SK-N-SH (cell line): ENCODE data around the gene SPINT3. TPM values are rescaled to one million over a fixed set of nuclear protein-coding genes. Genes with fewer than 3 reads are reported as not detected.

Experiments used
- CTCF ChIA-PET: fragments of 300-600, 350-600 bp; formaldehyde crosslinking; extraction: SDS; loops from one replicate; lab custom pipeline; 2021; lab: Yijun Ruan, JAX
- POLR2A ChIA-PET: fragments of 350-600 bp; sonication (Branson Sonifier 250); formaldehyde crosslinking; extraction: SDS; loops from one replicate; lab custom pipeline; 2020; ENCODE audit warnings: antibody characterized with exemption, inconsistent platforms; lab: Yijun Ruan, JAX
- DNase-seq: peaks from one replicate; pipeline ENCODE4 v3.0.0; 2012
- H2AFZ ChIP-seq: fragments of 200-600 bp; sonication (generic); 2 replicates; pipeline ENCODE4 v1.8.1; 2016; ENCODE audit warnings: antibody characterized with exemption, mild to moderate bottlenecking, low read depth
- H3F3A ChIP-seq: fragments of 200-600 bp; sonication (generic); replicated peaks from 2 replicates; pipeline ENCODE3; 2016; ENCODE audit warnings: antibody characterized with exemption, mild to moderate bottlenecking; ENCODE audit not compliant: insufficient read depth
- H3K27ac ChIP-seq, 2 experiments: fragments of 200-500 bp in 1 of 2; fragments of 200-600 bp in 1 of 2; sonication (Bioruptor generic) in 1 of 2; sonication (generic), shearing (Covaris generic) in 1 of 2; 2 replicates each; pipeline versions ENCODE4 v1.5.1 to v1.6.1; 2014 to 2016; ENCODE audit warnings: low read depth in 2 of 2, inconsistent platforms in 1 of 2, low read length in 1 of 2, mild to moderate bottlenecking in 1 of 2, mixed read lengths in 1 of 2
- H3K27me3 ChIP-seq: fragments of 200-600 bp; sonication (generic), shearing (Covaris generic); 2 replicates; pipeline ENCODE4 v1.6.1; 2016; ENCODE audit warnings: mixed run types; ENCODE audit not compliant: insufficient read depth
- H3K36me3 ChIP-seq, 2 experiments: fragments of 200-500 bp in 1 of 2; fragments of 200-600 bp in 1 of 2; sonication (Bioruptor generic) in 1 of 2; sonication (generic) in 1 of 2; replicated peaks in 1 of 2; 2 replicates each; pipeline versions ENCODE3 to v1.5.1; 2014 to 2016; ENCODE audit warnings: low read length in 1 of 2, mild to moderate bottlenecking in 1 of 2; ENCODE audit not compliant: insufficient read depth in 2 of 2, control insufficient read depth in 1 of 2
- H3K4me1 ChIP-seq, 2 experiments: fragments of 200-500 bp in 1 of 2; fragments of 200-600 bp in 1 of 2; sonication (Bioruptor generic) in 1 of 2; sonication (generic), shearing (Covaris generic) in 1 of 2; 2 replicates each; pipeline versions ENCODE4 v1.5.1 to v1.6.1; 2014 to 2016; ENCODE audit warnings: low read depth in 1 of 2, low read length in 1 of 2, mixed run types in 1 of 2; ENCODE audit not compliant: insufficient read depth in 2 of 2, control insufficient read depth in 1 of 2
- H3K4me2 ChIP-seq: fragments of 200-600 bp; sonication (generic), shearing (Covaris generic); 2 replicates; pipeline ENCODE4 v1.6.1; 2017; ENCODE audit warnings: mixed run types
- H3K4me3 ChIP-seq, 2 experiments: fragments of 200-500 bp in 1 of 2; fragments of 200-600 bp in 1 of 2; sonication (Bioruptor generic) in 1 of 2; sonication (generic), shearing (Covaris generic) in 1 of 2; 2 replicates each; pipeline versions ENCODE4 v1.5.1 to v1.8.1; 2014 to 2016; ENCODE audit warnings: low read depth in 2 of 2, inconsistent platforms in 1 of 2, low read length in 1 of 2, mild to moderate bottlenecking in 1 of 2, mixed read lengths in 1 of 2, moderate library complexity in 1 of 2
- H3K79me2 ChIP-seq: fragments of 200-600 bp; sonication (generic); 2 replicates; pipeline ENCODE4 v1.8.1; 2017; ENCODE audit warnings: mild to moderate bottlenecking; ENCODE audit not compliant: insufficient read depth
- H3K9ac ChIP-seq: fragments of 200-600 bp; sonication (generic); 2 replicates; pipeline ENCODE4 v1.6.1; 2017; ENCODE audit warnings: mixed run types
- H3K9me2 ChIP-seq: fragments of 200-600 bp; sonication (generic); 2 replicates; pipeline ENCODE4 v1.6.1; 2017; ENCODE audit warnings: mixed run types
- H3K9me3 ChIP-seq: fragments of 200-600 bp; sonication (generic); 2 replicates; pipeline ENCODE4 v1.6.1; 2017; ENCODE audit warnings: mixed run types, mild to moderate bottlenecking, moderate library complexity
- H4K20me1 ChIP-seq: fragments of 200-600 bp; sonication (generic); 2 replicates; pipeline ENCODE4 v1.6.1; 2017; ENCODE audit warnings: mild to moderate bottlenecking, mixed run types; ENCODE audit not compliant: insufficient read depth
- CTCF ChIP-seq: fragments of 200-600 bp; sonication (generic); IDR thresholded peaks from 2 replicates; pipeline ENCODE4 v1.6.1; 2017; ENCODE audit warnings: antibody characterized with exemption, mild to moderate bottlenecking, moderate library complexity
- ELF1 ChIP-seq: IDR thresholded peaks from 2 replicates; pipeline ENCODE4 v1.4.0; 2012
- EP300 ChIP-seq, 2 experiments: IDR thresholded peaks; 2 replicates each; pipeline versions ENCODE4 v1.4.0 to v1.6.1; 2012; ENCODE audit warnings: borderline replicate concordance in 1 of 2, low read depth in 1 of 2, low read length in 1 of 2
- FOXJ3 ChIP-seq: sonication (generic); formaldehyde crosslinking; IDR thresholded peaks from 2 replicates; pipeline ENCODE4 v1.5.1; 2020; ENCODE audit warnings: mild to moderate bottlenecking, missing genetic modification reagents
- GABPA ChIP-seq: IDR thresholded peaks from 2 replicates; pipeline ENCODE4 v1.4.0; 2012; ENCODE audit warnings: low read depth, mild to moderate bottlenecking
- GATA2 ChIP-seq: sonication (generic); formaldehyde crosslinking; IDR thresholded peaks from 2 replicates; pipeline ENCODE4 v1.5.0; 2020; ENCODE audit warnings: mild to moderate bottlenecking, missing genetic modification reagents
- JUND ChIP-seq: IDR thresholded peaks from 2 replicates; pipeline ENCODE4 v1.4.0; 2012
- MXI1 ChIP-seq: IDR thresholded peaks from 2 replicates; pipeline ENCODE4 v1.6.1; 2012; ENCODE audit warnings: mild to moderate bottlenecking, low read depth, low read length, improper control_type of control experiment
- NFIC ChIP-seq: IDR thresholded peaks from 2 replicates; pipeline ENCODE4 v1.4.0; 2012; ENCODE audit warnings: borderline replicate concordance
- PBX3 ChIP-seq: IDR thresholded peaks from 2 replicates; pipeline ENCODE4; 2012
- POLR2AphosphoS5 ChIP-seq: IDR thresholded peaks from 2 replicates; pipeline ENCODE4 v1.6.1; 2012; ENCODE audit warnings: low read depth, low read length
- RXRA ChIP-seq: IDR thresholded peaks from 2 replicates; pipeline ENCODE4 v1.4.0; 2012; ENCODE audit warnings: low read depth, mild to moderate bottlenecking, borderline replicate concordance
- SIN3A ChIP-seq: IDR thresholded peaks from 2 replicates; pipeline ENCODE4 v1.6.1; 2012; ENCODE audit warnings: low read depth, mild to moderate bottlenecking, low read length, moderate library complexity, borderline replicate concordance
- SMC3 ChIP-seq: IDR thresholded peaks from 2 replicates; pipeline ENCODE4 v1.6.1; 2012; ENCODE audit warnings: low read depth, low read length, improper control_type of control experiment
- TEAD4 ChIP-seq: IDR thresholded peaks from 2 replicates; pipeline ENCODE4 v1.4.0; 2012; ENCODE audit warnings: mild to moderate bottlenecking, borderline replicate concordance; ENCODE audit not compliant: insufficient read depth
- WGBS: methylation state at CpG from one replicate; pipeline ENCODE4 v1.1.6; 2017; ENCODE audit warnings: low lambda C conversion rate; 5-methylcytosine and 5-hydroxymethylcytosine counted together
- polyA plus RNA-seq, 3 experiments: library from polyadenylated mRNA; depleted of rRNA; stranded (reverse); fragments of >200 nt; gene quantifications; 2 replicates each; pipeline ENCODE4 v1.2.3, GENCODE V29; 2012
- TF ChIP-seq, protein P1 (sequence below): IDR thresholded peaks from 2 replicates; pipeline ENCODE4 v1.4.0; 2012; ENCODE audit warnings: low read depth, borderline replicate concordance
- TF ChIP-seq, protein P2 (sequence below): fragments of 150-350 bp; IDR thresholded peaks from 2 replicates; pipeline ENCODE4 v1.6.1; 2016; ENCODE audit warnings: mild to moderate bottlenecking, low read depth, low read length

The SPINT3 gene
- polyA plus RNA-seq, 1 of the 3 experiments (the other 2 are of a cell fraction), result not detected

DNA sequence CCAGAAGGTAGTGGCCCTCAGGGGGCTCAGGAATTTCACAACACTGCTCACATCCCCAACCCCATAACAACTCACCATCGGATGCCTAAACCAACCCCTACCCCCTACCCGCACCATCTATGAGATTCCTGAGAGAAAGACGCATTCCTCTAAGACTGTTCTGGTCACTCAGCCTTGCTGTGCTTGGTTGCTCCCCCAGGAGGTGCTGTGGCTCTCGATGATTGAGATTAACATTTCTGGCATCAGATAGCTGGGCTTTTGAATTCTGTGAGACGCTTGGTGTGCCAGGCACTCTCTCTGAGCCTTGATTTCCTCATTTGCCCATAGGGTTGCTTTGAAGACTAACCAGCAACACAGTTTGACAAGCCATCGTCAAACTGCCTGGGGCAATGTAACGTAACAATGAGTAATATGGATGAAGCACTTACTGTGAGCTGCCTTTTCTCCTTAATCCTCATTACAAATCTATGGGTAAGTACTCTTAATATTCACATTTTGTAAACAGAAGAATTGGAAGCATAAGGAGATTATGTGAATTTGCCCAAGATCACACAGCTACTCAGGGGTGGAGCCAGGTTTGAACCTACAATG is 22.9 kb upstream of the SPINT3 start:
- WGBS, result 4% methylated on average over 7 of the region's 7 CpGs
- Histone ChIP-seq H3F3A (no peaks in the 10 kb centered on the region), H3K27ac (no peak overlapping the region), H3K4me1 (no peaks in the 10 kb centered on the region), H3K9ac (no peak overlapping the region), H3K36me3 (no peaks in the 10 kb centered on the region), H3K4me2 (no peak overlapping the region), H3K27me3 (peaks cover 24% of the 10 kb centered on the region), H3K4me3 (no peak overlapping the region), H3K79me2 (no peaks in the 10 kb centered on the region), H4K20me1 (no peaks in the 10 kb centered on the region), H2AFZ (no peak overlapping the region), H3K9me2 (no peaks in the 10 kb centered on the region), H3K9me3 (no peaks in the 10 kb centered on the region)
- ChIA-PET CTCF (interaction anchor here (0.8 to 1.2 kb wide), 2 partner anchors 36 to 176 kb away, joined by 3 to 4 read pairs; partner anchors contain the start of gene SYS1), POLR2A (no interaction called here)
- DNase-seq, result no peak
- no peak for TF ChIP-seq SMC3
- no peak for TF ChIP-seq POLR2AphosphoS5
- no peak for TF ChIP-seq ELF1
- TF ChIP-seq JUND, result no peak
- TF ChIP-seq CTCF, result no peak; the same call in 1 of the 2 replicates
- no peak for TF ChIP-seq RXRA
- TF ChIP-seq, protein P1, sequence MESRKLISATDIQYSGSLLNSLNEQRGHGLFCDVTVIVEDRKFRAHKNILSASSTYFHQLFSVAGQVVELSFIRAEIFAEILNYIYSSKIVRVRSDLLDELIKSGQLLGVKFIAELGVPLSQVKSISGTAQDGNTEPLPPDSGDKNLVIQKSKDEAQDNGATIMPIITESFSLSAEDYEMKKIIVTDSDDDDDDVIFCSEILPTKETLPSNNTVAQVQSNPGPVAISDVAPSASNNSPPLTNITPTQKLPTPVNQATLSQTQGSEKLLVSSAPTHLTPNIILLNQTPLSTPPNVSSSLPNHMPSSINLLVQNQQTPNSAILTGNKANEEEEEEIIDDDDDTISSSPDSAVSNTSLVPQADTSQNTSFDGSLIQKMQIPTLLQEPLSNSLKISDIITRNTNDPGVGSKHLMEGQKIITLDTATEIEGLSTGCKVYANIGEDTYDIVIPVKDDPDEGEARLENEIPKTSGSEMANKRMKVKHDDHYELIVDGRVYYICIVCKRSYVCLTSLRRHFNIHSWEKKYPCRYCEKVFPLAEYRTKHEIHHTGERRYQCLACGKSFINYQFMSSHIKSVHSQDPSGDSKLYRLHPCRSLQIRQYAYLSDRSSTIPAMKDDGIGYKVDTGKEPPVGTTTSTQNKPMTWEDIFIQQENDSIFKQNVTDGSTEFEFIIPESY, result no peak
- TF ChIP-seq GATA2 (CRISPR knock-in tag), result no peak
- no peak for TF ChIP-seq TEAD4
- no peak for TF ChIP-seq SIN3A
- no peak for TF ChIP-seq FOXJ3
- TF ChIP-seq PBX3, result no peak
- no peak for TF ChIP-seq GABPA
- no peak for TF ChIP-seq EP300 (IDR thresholded peaks at IDR 0.05; ENCODE audit: borderline replicate concordance in 1 of 2, low read depth in 1 of 2, low read length in 1 of 2)
- TF ChIP-seq, protein P2, sequence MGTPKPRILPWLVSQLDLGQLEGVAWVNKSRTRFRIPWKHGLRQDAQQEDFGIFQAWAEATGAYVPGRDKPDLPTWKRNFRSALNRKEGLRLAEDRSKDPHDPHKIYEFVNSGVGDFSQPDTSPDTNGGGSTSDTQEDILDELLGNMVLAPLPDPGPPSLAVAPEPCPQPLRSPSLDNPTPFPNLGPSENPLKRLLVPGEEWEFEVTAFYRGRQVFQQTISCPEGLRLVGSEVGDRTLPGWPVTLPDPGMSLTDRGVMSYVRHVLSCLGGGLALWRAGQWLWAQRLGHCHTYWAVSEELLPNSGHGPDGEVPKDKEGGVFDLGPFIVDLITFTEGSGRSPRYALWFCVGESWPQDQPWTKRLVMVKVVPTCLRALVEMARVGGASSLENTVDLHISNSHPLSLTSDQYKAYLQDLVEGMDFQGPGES, result no peak
- no peak for TF ChIP-seq MXI1
- no peak for TF ChIP-seq NFIC
